Neural cell (in vitro differentiated cells): ENCODE measurements around the gene PGAP3. TPM values are rescaled to one million over a fixed set of nuclear protein-coding genes. Genes with fewer than 3 reads are reported as not detected.

ENCODE experiments used
- H2AFZ ChIP-seq: fragments of 200-600, 300-800 bp; sonication (generic), shearing (Covaris generic); 2 replicates; pipeline ENCODE4 v1.6.0; 2014; ENCODE audit warnings: low read depth, mild to moderate bottlenecking, antibody characterized with exemption, low read length, moderate library complexity
- H3F3A ChIP-seq: fragments of 200-600 bp; shearing (Covaris generic); 2 replicates; pipeline ENCODE4 v1.6.1; 2016; ENCODE audit warnings: mild to moderate bottlenecking, moderate library complexity, mixed read lengths, antibody characterized with exemption, low read length; ENCODE audit not compliant: insufficient read depth, poor library complexity, severe bottlenecking
- H3K27ac ChIP-seq: fragments of 200-600, 300-800 bp; sonication (generic), shearing (Covaris generic); 2 replicates; pipeline ENCODE4 v1.5.1; 2014; ENCODE audit warnings: mild to moderate bottlenecking, low read length, moderate library complexity
- H3K27me3 ChIP-seq: fragments of 300-800, 200-600 bp; sonication (generic), shearing (Covaris generic); 2 replicates; pipeline ENCODE4 v1.6.0; 2014; ENCODE audit warnings: mild to moderate bottlenecking, low read depth, low read length, moderate library complexity; ENCODE audit not compliant: insufficient read depth
- H3K36me3 ChIP-seq: fragments of 300-800, 200-600 bp; sonication (generic), shearing (Covaris generic); 2 replicates; pipeline ENCODE4 v1.5.1; 2014; ENCODE audit warnings: mild to moderate bottlenecking, antibody characterized with exemption, low read length, moderate library complexity; ENCODE audit not compliant: insufficient read depth
- H3K4me2 ChIP-seq: fragments of 300-800, 200-600 bp; sonication (generic), shearing (Covaris generic); 2 replicates; pipeline ENCODE4 v1.6.0; 2014; ENCODE audit warnings: mild to moderate bottlenecking, low read length
- H3K4me3 ChIP-seq: fragments of 300-800, 200-600 bp; sonication (generic), shearing (Covaris generic); 2 replicates; pipeline ENCODE4 v1.5.1; 2014; ENCODE audit warnings: mild to moderate bottlenecking, low read length, moderate library complexity
- H3K79me2 ChIP-seq: fragments of 200-600 bp; shearing (Covaris generic); replicated peaks from 2 replicates; pipeline ENCODE4 v1.6.0; 2014; ENCODE audit warnings: mild to moderate bottlenecking, low read length, moderate library complexity; ENCODE audit not compliant: insufficient read depth
- H3K9ac ChIP-seq: fragments of 300-800, 200-600 bp; sonication (generic), shearing (Covaris generic); 2 replicates; pipeline ENCODE4 v1.6.1; 2016; ENCODE audit warnings: mild to moderate bottlenecking, low read length, mixed read lengths
- H3K9me2 ChIP-seq: fragments of 200-600 bp; shearing (Covaris generic); 2 replicates; pipeline ENCODE4 v1.6.1; 2016; ENCODE audit warnings: mild to moderate bottlenecking, low read length, mixed read lengths; ENCODE audit not compliant: insufficient read depth
- H3K9me3 ChIP-seq: fragments of 200-600, 300-800 bp; sonication (generic), shearing (Covaris generic); 2 replicates; pipeline ENCODE4 v1.6.1; 2016; ENCODE audit warnings: mild to moderate bottlenecking, mixed run types, low read length, moderate library complexity, mixed read lengths
- H4K20me1 ChIP-seq: fragments of 200-600 bp; shearing (Covaris generic); 2 replicates; pipeline ENCODE4 v1.6.1; 2016; ENCODE audit warnings: mild to moderate bottlenecking, mixed run types; ENCODE audit not compliant: insufficient read depth
- EP300 ChIP-seq: fragments of 450-650 bp; conservative IDR thresholded peaks from 2 replicates; pipeline ENCODE4 v1.6.1; 2014; ENCODE audit warnings: antibody characterized with exemption, mild to moderate bottlenecking, moderate library complexity; ENCODE audit not compliant: poor library complexity, severe bottlenecking
- EZH2 ChIP-seq: fragments of 200-600, 300-800 bp; shearing (Covaris generic), sonication (generic); IDR thresholded peaks from 2 replicates; pipeline ENCODE4 v1.6.1; 2014; ENCODE audit warnings: antibody characterized with exemption, low read length, borderline replicate concordance, mild to moderate bottlenecking; ENCODE audit not compliant: insufficient read depth, poor library complexity, severe bottlenecking
- MXI1 ChIP-seq: fragments of 450-650 bp; conservative IDR thresholded peaks from 2 replicates; pipeline ENCODE4 v1.6.1; 2014; ENCODE audit warnings: antibody characterized with exemption, mild to moderate bottlenecking; ENCODE audit not compliant: poor library complexity, severe bottlenecking
- POLR2AphosphoS5 ChIP-seq: IDR thresholded peaks from 2 replicates; pipeline ENCODE4 v1.6.1; 2012
- RAD21 ChIP-seq: fragments of 450-650 bp; conservative IDR thresholded peaks from 2 replicates; pipeline ENCODE4 v1.6.1; 2014; ENCODE audit warnings: antibody characterized with exemption, mild to moderate bottlenecking, moderate library complexity
- SMC3 ChIP-seq: fragments of 450-650 bp; conservative IDR thresholded peaks from 2 replicates; pipeline ENCODE4 v1.6.1; 2014; ENCODE audit warnings: antibody characterized with exemption, mild to moderate bottlenecking, moderate library complexity; ENCODE audit not compliant: poor library complexity
- TAF1 ChIP-seq: IDR thresholded peaks from 2 replicates; pipeline ENCODE4 v1.6.1; 2012; ENCODE audit warnings: low read depth
- polyA plus RNA-seq: library from polyadenylated mRNA; depleted of rRNA; stranded (reverse); fragments of >200 nt; gene quantifications from 2 replicates; pipeline ENCODE4 v1.2.3, GENCODE V29; 2014
- TF ChIP-seq, protein P1 (sequence below): fragments of 450-650 bp; IDR thresholded peaks from 2 replicates; pipeline ENCODE4 v1.5.1; 2014; ENCODE audit warnings: antibody characterized with exemption, mild to moderate bottlenecking, moderate library complexity; ENCODE audit not compliant: poor library complexity, severe bottlenecking
- TF ChIP-seq, protein P2 (sequence below): IDR thresholded peaks from 2 replicates; pipeline ENCODE4 v1.6.1; 2012; ENCODE audit warnings: borderline replicate concordance

PGAP3 gene
- polyA plus RNA-seq, 1 donor from 2014 or later: 27.2 TPM

DNA sequence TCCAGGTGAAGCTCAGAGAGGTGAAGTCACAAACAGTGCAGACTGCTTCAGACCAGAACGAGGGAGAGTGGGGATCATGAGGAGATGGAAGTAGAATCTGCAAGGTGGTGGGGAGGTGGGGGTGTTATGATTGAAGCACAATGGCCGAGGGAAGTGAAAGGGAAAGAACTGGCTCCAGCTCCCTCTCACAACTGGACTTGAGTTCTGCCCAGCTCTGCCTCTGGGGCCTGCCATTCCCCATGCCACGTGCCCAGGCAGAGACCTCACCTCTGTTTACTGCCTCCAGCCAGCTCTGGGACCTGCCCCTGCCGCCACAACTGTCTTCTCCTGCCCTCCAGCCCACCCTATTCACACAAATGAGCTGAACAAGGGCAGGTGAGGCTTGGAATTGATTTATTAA lies 17.1 kb downstream of the PGAP3 start:
- Histone ChIP-seq H3K27ac (no peak overlapping the region), H3F3A (no peaks in the 10 kb centered on the region), H3K27me3 (peaks cover 19% of the 10 kb centered on the region), H3K4me3 (no peak overlapping the region), H3K9me3 (no peaks in the 10 kb centered on the region), H3K79me2 (no peaks in the 10 kb centered on the region), H4K20me1 (no peaks in the 10 kb centered on the region), H3K4me2 (no peak overlapping the region), H3K9ac (no peak overlapping the region), H3K36me3 (no peaks in the 10 kb centered on the region), H2AFZ (no peak overlapping the region), H3K9me2 (no peaks in the 10 kb centered on the region)
- no peak for TF ChIP-seq SMC3
- no peak for TF ChIP-seq TAF1
- no peak for TF ChIP-seq RAD21
- no peak for TF ChIP-seq MXI1
- TF ChIP-seq, protein P1, sequence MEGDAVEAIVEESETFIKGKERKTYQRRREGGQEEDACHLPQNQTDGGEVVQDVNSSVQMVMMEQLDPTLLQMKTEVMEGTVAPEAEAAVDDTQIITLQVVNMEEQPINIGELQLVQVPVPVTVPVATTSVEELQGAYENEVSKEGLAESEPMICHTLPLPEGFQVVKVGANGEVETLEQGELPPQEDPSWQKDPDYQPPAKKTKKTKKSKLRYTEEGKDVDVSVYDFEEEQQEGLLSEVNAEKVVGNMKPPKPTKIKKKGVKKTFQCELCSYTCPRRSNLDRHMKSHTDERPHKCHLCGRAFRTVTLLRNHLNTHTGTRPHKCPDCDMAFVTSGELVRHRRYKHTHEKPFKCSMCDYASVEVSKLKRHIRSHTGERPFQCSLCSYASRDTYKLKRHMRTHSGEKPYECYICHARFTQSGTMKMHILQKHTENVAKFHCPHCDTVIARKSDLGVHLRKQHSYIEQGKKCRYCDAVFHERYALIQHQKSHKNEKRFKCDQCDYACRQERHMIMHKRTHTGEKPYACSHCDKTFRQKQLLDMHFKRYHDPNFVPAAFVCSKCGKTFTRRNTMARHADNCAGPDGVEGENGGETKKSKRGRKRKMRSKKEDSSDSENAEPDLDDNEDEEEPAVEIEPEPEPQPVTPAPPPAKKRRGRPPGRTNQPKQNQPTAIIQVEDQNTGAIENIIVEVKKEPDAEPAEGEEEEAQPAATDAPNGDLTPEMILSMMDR: no peak
- TF ChIP-seq, protein P2, sequence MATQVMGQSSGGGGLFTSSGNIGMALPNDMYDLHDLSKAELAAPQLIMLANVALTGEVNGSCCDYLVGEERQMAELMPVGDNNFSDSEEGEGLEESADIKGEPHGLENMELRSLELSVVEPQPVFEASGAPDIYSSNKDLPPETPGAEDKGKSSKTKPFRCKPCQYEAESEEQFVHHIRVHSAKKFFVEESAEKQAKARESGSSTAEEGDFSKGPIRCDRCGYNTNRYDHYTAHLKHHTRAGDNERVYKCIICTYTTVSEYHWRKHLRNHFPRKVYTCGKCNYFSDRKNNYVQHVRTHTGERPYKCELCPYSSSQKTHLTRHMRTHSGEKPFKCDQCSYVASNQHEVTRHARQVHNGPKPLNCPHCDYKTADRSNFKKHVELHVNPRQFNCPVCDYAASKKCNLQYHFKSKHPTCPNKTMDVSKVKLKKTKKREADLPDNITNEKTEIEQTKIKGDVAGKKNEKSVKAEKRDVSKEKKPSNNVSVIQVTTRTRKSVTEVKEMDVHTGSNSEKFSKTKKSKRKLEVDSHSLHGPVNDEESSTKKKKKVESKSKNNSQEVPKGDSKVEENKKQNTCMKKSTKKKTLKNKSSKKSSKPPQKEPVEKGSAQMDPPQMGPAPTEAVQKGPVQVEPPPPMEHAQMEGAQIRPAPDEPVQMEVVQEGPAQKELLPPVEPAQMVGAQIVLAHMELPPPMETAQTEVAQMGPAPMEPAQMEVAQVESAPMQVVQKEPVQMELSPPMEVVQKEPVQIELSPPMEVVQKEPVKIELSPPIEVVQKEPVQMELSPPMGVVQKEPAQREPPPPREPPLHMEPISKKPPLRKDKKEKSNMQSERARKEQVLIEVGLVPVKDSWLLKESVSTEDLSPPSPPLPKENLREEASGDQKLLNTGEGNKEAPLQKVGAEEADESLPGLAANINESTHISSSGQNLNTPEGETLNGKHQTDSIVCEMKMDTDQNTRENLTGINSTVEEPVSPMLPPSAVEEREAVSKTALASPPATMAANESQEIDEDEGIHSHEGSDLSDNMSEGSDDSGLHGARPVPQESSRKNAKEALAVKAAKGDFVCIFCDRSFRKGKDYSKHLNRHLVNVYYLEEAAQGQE: no peak
- TF ChIP-seq POLR2AphosphoS5: no peak
- no peak for TF ChIP-seq EP300
- TF ChIP-seq EZH2: no peak

DNA sequence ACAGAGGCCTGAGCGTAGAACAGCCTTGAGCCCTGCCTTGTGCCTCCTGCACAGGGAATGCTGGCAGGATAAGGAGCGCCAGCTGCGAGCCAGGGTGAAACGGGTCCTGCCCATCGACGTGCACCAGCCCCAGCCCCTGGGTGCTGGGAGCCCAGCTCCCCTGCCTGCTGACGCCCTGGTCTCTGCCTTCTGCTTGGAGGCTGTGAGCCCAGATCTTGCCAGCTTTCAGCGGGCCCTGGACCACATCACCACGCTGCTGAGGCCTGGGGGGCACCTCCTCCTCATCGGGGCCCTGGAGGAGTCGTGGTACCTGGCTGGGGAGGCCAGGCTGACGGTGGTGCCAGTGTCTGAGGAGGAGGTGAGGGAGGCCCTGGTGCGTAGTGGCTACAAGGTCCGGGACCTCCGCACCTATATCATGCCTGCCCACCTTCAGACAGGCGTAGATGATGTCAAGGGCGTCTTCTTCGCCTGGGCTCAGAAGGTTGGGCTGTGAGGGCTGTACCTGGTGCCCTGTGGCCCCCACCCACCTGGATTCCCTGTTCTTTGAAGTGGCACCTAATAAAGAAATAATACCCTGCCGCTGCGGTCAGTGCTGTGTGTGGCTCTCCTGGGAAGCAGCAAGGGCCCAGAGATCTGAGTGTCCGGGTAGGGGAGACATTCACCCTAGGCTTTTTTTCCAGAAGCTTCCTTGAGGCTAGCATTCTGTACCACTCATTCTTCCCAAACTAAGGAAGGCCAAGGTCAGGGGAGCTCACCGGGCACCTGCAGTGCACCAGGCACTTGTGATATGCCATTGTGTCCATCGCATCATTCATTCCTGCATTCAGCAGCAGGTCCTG lies 17.7 kb downstream of the PGAP3 start:
- Histone ChIP-seq H3K79me2 (no peaks in the 10 kb centered on the region), H3K4me3 (no peak overlapping the region), H3K4me2 (no peak overlapping the region), H3K9ac (no peak overlapping the region), H2AFZ (no peak overlapping the region), H4K20me1 (no peaks in the 10 kb centered on the region), H3K27ac (no peak overlapping the region), H3K9me2 (no peaks in the 10 kb centered on the region), H3K9me3 (no peaks in the 10 kb centered on the region), H3K27me3 (peaks cover 19% of the 10 kb centered on the region), H3F3A (no peaks in the 10 kb centered on the region), H3K36me3 (no peaks in the 10 kb centered on the region)
- no peak for TF ChIP-seq SMC3
- TF ChIP-seq, protein P1: no peak
- no peak for TF ChIP-seq POLR2AphosphoS5
- TF ChIP-seq EP300: no peak
- TF ChIP-seq EZH2: no peak
- no peak for TF ChIP-seq MXI1
- no peak for TF ChIP-seq RAD21
- no peak for TF ChIP-seq TAF1
- TF ChIP-seq, protein P2: no peak
